Ishikawa (cell line): ENCODE measurements around the gene PRCD.

Experiments
- CEBPB ChIP-seq: IDR thresholded peaks from 2 replicates; pipeline ENCODE4 v1.6.1; 2012
- CREB1 ChIP-seq: IDR thresholded peaks from 2 replicates; pipeline ENCODE4 v1.6.1; 2012; ENCODE audit warnings: low read depth
- EGR1 ChIP-seq: IDR thresholded peaks from 2 replicates; pipeline ENCODE4 v1.6.1; 2012
- EP300 ChIP-seq: IDR thresholded peaks from 2 replicates; pipeline ENCODE4 v1.6.1; 2012; ENCODE audit warnings: borderline replicate concordance
- FOXM1 ChIP-seq: IDR thresholded peaks from 2 replicates; pipeline ENCODE4 v1.6.1; 2012; ENCODE audit warnings: low read depth, borderline replicate concordance
- NFIC ChIP-seq: IDR thresholded peaks from 2 replicates; pipeline ENCODE4 v1.6.1; 2012
- RAD21 ChIP-seq: IDR thresholded peaks from 2 replicates; pipeline ENCODE4 v1.6.1; 2012; ENCODE audit warnings: low read depth
- TAF1 ChIP-seq: IDR thresholded peaks from 2 replicates; pipeline ENCODE4 v1.6.1; 2012; ENCODE audit warnings: low read depth, mild to moderate bottlenecking
- TCF12 ChIP-seq: IDR thresholded peaks from 2 replicates; pipeline ENCODE4 v1.6.1; 2012; ENCODE audit warnings: low read depth
- TEAD4 ChIP-seq: IDR thresholded peaks from 2 replicates; pipeline ENCODE4 v1.6.1; 2012
- YY1 ChIP-seq: IDR thresholded peaks from 2 replicates; pipeline ENCODE4 v1.6.1; 2012; ENCODE audit warnings: low read depth
- ZBTB7A ChIP-seq: IDR thresholded peaks from 2 replicates; pipeline ENCODE4 v1.6.1; 2012; ENCODE audit warnings: low read depth
- TF ChIP-seq, protein P1 (sequence below): IDR thresholded peaks from 2 replicates; pipeline ENCODE4 v1.6.1; 2012
- TF ChIP-seq, protein P2 (sequence below): IDR thresholded peaks from 2 replicates; pipeline ENCODE4 v1.6.1; 2012
- TF ChIP-seq, protein P3 (sequence below): IDR thresholded peaks from 2 replicates; pipeline ENCODE4 v1.6.1; 2012; ENCODE audit warnings: low read depth, mild to moderate bottlenecking

PRCD gene

DNA sequence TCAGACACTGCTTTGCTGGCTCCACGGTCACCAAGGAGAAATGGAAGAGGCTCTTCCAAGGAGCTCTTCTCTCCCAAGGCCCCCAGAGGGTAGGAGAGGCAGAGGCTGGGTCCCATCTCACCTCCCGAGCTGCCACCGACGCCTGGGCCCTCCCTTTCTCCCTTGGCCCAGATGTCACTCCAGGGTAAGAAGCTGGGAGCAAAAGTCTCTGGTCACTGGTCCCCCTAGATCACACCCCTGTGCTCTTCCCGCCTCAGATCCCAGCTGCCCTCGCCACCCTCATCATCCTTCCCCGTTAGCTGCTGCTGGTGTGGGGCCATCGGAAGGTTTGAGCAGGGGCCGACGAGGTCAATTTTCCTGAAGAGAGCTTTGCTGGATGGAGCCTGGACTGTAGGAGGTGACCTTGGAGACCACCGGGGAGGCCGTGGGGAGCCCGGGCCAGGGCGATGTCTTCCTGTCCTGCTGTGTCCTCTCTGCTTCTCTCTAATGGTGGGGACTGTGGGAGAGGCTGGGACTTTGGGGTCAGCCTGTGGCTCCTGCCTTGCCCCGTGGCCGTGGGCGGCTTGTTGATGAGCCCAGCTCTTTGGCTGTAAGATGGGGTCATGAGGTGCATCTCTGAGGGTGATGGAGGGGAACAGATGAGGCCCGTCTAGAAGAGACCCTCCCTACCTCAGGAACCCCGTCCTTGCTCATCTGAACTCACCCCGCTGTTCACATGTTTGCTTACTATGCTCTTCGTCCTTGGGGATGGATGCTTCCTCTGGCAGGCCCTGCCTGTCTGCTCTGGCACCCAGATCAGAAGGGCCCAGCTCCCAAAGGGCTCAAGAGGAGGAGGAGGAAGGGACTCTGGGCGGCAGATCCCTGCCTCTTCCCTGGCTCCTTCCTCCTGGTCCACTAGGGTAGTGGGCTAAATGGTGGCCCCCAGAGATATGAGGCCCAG, 27.2 kb upstream of the PRCD start:
- TF ChIP-seq TCF12 (no peak), FOXM1 (no peak), CREB1 (no peak), TAF1 (no peak), YY1 (no peak), ZBTB7A (no peak), EGR1 (no peak), EP300 (no peak), RAD21 (no peak), TEAD4 (no peak), CEBPB (no peak), NFIC (no peak)
- TF ChIP-seq, protein P1, sequence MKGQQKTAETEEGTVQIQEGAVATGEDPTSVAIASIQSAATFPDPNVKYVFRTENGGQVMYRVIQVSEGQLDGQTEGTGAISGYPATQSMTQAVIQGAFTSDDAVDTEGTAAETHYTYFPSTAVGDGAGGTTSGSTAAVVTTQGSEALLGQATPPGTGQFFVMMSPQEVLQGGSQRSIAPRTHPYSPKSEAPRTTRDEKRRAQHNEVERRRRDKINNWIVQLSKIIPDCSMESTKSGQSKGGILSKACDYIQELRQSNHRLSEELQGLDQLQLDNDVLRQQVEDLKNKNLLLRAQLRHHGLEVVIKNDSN = no peak
- TF ChIP-seq, protein P2, sequence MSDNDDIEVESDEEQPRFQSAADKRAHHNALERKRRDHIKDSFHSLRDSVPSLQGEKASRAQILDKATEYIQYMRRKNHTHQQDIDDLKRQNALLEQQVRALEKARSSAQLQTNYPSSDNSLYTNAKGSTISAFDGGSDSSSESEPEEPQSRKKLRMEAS = no peak
- TF ChIP-seq, protein P3, sequence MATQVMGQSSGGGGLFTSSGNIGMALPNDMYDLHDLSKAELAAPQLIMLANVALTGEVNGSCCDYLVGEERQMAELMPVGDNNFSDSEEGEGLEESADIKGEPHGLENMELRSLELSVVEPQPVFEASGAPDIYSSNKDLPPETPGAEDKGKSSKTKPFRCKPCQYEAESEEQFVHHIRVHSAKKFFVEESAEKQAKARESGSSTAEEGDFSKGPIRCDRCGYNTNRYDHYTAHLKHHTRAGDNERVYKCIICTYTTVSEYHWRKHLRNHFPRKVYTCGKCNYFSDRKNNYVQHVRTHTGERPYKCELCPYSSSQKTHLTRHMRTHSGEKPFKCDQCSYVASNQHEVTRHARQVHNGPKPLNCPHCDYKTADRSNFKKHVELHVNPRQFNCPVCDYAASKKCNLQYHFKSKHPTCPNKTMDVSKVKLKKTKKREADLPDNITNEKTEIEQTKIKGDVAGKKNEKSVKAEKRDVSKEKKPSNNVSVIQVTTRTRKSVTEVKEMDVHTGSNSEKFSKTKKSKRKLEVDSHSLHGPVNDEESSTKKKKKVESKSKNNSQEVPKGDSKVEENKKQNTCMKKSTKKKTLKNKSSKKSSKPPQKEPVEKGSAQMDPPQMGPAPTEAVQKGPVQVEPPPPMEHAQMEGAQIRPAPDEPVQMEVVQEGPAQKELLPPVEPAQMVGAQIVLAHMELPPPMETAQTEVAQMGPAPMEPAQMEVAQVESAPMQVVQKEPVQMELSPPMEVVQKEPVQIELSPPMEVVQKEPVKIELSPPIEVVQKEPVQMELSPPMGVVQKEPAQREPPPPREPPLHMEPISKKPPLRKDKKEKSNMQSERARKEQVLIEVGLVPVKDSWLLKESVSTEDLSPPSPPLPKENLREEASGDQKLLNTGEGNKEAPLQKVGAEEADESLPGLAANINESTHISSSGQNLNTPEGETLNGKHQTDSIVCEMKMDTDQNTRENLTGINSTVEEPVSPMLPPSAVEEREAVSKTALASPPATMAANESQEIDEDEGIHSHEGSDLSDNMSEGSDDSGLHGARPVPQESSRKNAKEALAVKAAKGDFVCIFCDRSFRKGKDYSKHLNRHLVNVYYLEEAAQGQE = no peak

- TF ChIP-seq RAD21 (no peak), CREB1 (no peak), CEBPB (no peak), EGR1 (no peak), NFIC (no peak)
- TF ChIP-seq, protein P1 = 0 out of 2 replicates have a peak, but pooled peaks have one; percentile 31
- TF ChIP-seq, protein P2 = no peak
These were observed 26.5 kb upstream of the PRCD start for GRCh38 chr17:76513306-76513692.

- no peak for TF ChIP-seq ZBTB7A
- TF ChIP-seq TAF1 = no peak
- TF ChIP-seq, protein P1 = no peak
- TF ChIP-seq RAD21 = no peak
- TF ChIP-seq FOXM1 = no peak
- TF ChIP-seq EGR1 = no peak
- no peak for TF ChIP-seq TEAD4
- TF ChIP-seq NFIC = no peak
- TF ChIP-seq, protein P3 = no peak
These were observed 24.4 kb upstream of the PRCD start for GRCh38 chr17:76515274-76515949.

DNA sequence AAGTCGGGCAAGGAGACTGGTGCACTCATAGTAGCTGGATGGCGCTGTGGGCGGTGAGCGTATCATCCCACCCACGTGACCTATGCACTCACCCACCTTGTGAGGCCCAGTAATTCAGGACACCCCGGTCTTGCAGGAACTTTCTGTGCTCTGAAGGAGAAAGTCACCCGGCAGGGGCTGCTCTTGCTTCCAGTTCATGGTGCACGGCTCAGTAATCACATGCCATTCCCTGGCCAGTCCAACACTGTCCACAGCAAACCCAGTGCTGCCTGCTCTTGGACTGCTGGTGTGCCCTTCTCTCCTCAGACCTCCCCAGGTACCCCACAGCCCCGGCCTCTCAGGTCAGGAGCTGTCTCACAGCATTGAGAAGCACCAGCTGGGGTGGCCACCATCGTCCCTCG, 22.2 kb upstream of the PRCD start:
- no peak for TF ChIP-seq YY1
- TF ChIP-seq TEAD4 = no peak
- TF ChIP-seq, protein P1 = peak; percentile 83
- TF ChIP-seq, protein P2 = 0 out of 2 replicates have a peak, but pooled peaks have one; percentile 25
- TF ChIP-seq ZBTB7A = no peak
- peak; percentile 55 for TF ChIP-seq RAD21
